Liver (tissue), 9 donors: ENCODE results near the gene LDLRAD3. TPM values are rescaled to one million over a fixed set of nuclear protein-coding genes. Genes with fewer than 3 reads are reported as not detected.

Experiments
- DNase-seq: peaks from one replicate; pipeline ENCODE4 v3.0.0-alpha.2; 2017; ENCODE audit warnings: low spot score
- H3K27ac ChIP-seq, 2 donors: one replicate each; pipeline ENCODE4 v1.7.0; 2013; ENCODE audit warnings: inconsistent platforms in 2 of 2, low read length in 2 of 2, control low read depth in 1 of 2, low read depth in 1 of 2, mild to moderate bottlenecking in 1 of 2
- H3K27me3 ChIP-seq, 4 donors: one replicate each; pipeline versions ENCODE4 v1.6.1 to v1.7.0; 2013; ENCODE audit warnings: low read length in 3 of 4, inconsistent platforms in 1 of 4, mild to moderate bottlenecking in 1 of 4, moderate library complexity in 1 of 4; ENCODE audit not compliant: control insufficient read depth in 4 of 4, insufficient read depth in 4 of 4
- H3K36me3 ChIP-seq, 4 donors: one replicate each; pipeline versions ENCODE4 v1.6.1 to v1.7.0; 2013; ENCODE audit warnings: low read length in 3 of 4, mild to moderate bottlenecking in 3 of 4, low read depth in 1 of 4, moderate library complexity in 1 of 4; ENCODE audit not compliant: control insufficient read depth in 4 of 4, insufficient read depth in 3 of 4
- H3K4me1 ChIP-seq, 4 donors: one replicate each; pipeline versions ENCODE4 v1.6.1 to v1.7.0; 2013; ENCODE audit warnings: low read length in 3 of 4, mild to moderate bottlenecking in 3 of 4, moderate library complexity in 1 of 4; ENCODE audit not compliant: control insufficient read depth in 4 of 4, insufficient read depth in 4 of 4
- H3K4me3 ChIP-seq, 3 donors: one replicate each; pipeline versions ENCODE4 v1.6.1 to v1.7.0; 2013; ENCODE audit warnings: low read length in 3 of 3, control low read depth in 1 of 3, low read depth in 1 of 3, mild to moderate bottlenecking in 1 of 3
- H3K9ac ChIP-seq, 2 donors: one replicate each; pipeline ENCODE4 v1.7.0; 2013; ENCODE audit warnings: low read length in 2 of 2, mild to moderate bottlenecking in 2 of 2, moderate library complexity in 2 of 2, control low read depth in 1 of 2, low read depth in 1 of 2
- H3K9me3 ChIP-seq, 4 donors: one replicate each; pipeline versions ENCODE4 v1.6.1 to v1.7.0; 2013; ENCODE audit warnings: low read length in 3 of 4; ENCODE audit not compliant: control insufficient read depth in 4 of 4
- EGR1 ChIP-seq, 2 donors: IDR thresholded peaks; 2 replicates each; pipeline ENCODE4 v1.6.1; 2016 to 2018; ENCODE audit warnings: antibody characterized with exemption in 2 of 2, low read depth in 2 of 2
- FOXA1 ChIP-seq: IDR thresholded peaks from 2 replicates; pipeline ENCODE4 v1.6.1; 2016; ENCODE audit warnings: antibody characterized with exemption
- FOXA2 ChIP-seq: IDR thresholded peaks from 2 replicates; pipeline ENCODE4 v1.6.1; 2016; ENCODE audit warnings: antibody characterized with exemption
- GABPA ChIP-seq, 2 donors: IDR thresholded peaks in 1 of 2; conservative IDR thresholded peaks in 1 of 2; 2 replicates each; pipeline ENCODE4 v1.6.1; 2016; ENCODE audit warnings: antibody characterized with exemption in 2 of 2, mild to moderate bottlenecking in 1 of 2, moderate library complexity in 1 of 2
- HNF4A ChIP-seq, 2 donors: conservative IDR thresholded peaks; 2 replicates each; pipeline ENCODE4 v1.6.1; 2016; ENCODE audit warnings: antibody characterized with exemption in 2 of 2, mild to moderate bottlenecking in 2 of 2
- HNF4G ChIP-seq: IDR thresholded peaks from 2 replicates; pipeline ENCODE4 v1.6.1; 2016; ENCODE audit warnings: antibody characterized with exemption
- JUND ChIP-seq, 2 donors: IDR thresholded peaks; 2 replicates each; pipeline ENCODE4 v1.6.1; 2016; ENCODE audit warnings: antibody characterized with exemption in 2 of 2
- NR2F2 ChIP-seq: IDR thresholded peaks from 2 replicates; pipeline ENCODE4 v1.6.1; 2016; ENCODE audit warnings: antibody characterized with exemption
- RAD21 ChIP-seq, 2 donors: IDR thresholded peaks; 2 replicates each; pipeline ENCODE4 v1.6.1; 2016; ENCODE audit warnings: antibody characterized with exemption in 2 of 2, mild to moderate bottlenecking in 2 of 2
- SP1 ChIP-seq: IDR thresholded peaks from 2 replicates; pipeline ENCODE4 v1.6.1; 2018; ENCODE audit warnings: antibody characterized with exemption, mild to moderate bottlenecking
- TAF1 ChIP-seq: conservative IDR thresholded peaks from 2 replicates; pipeline ENCODE4 v1.6.1; 2016; ENCODE audit warnings: antibody characterized with exemption, mild to moderate bottlenecking
- YY1 ChIP-seq: IDR thresholded peaks from 2 replicates; pipeline ENCODE4 v1.6.1; 2016; ENCODE audit warnings: antibody characterized with exemption, mild to moderate bottlenecking
- WGBS: extraction: QIAGEN DNeasy Blood & Tissue Kit; methylation state at CpG from one replicate; pipeline ENCODE4 v1.1.7; 2013; 5-methylcytosine and 5-hydroxymethylcytosine counted together
- polyA plus RNA-seq, 2 donors: library from polyadenylated mRNA; stranded (reverse) in 1 of 2; unstranded in 1 of 2; fragments of 200-250 nt in 1 of 2; fragments of >200 nt in 1 of 2; fragmentation: Nextera tagmentation in 1 of 2; extraction: Ambion mirVana in 1 of 2; gene quantifications; one replicate each; pipeline versions ENCODE4 v1.2.1 to v1.2.3, GENCODE V29; 2013 to 2015
- total RNA-seq, 2 donors: library from RNA; depleted of rRNA; stranded (reverse); fragments of >200 nt; gene quantifications; one replicate each; pipeline ENCODE4 v1.2.3, GENCODE V29; 2014
- TF ChIP-seq, protein P1 (sequence below): IDR thresholded peaks from 2 replicates; pipeline ENCODE4 v1.6.1; 2016; ENCODE audit warnings: antibody characterized with exemption
- TF ChIP-seq, protein P2 (sequence below): IDR thresholded peaks from 2 replicates; pipeline ENCODE4 v1.6.1; 2016; ENCODE audit warnings: antibody characterized with exemption
- TF ChIP-seq, protein P3 (sequence below): fragments of 150-350 bp; IDR thresholded peaks from 2 replicates; pipeline ENCODE4 v1.5.1; 2017; ENCODE audit warnings: improper control_type of control experiment, low read depth, low read length; ENCODE audit not compliant: missing input control
- TF ChIP-seq, protein P4 (sequence below): IDR thresholded peaks from 2 replicates; pipeline ENCODE4 v1.6.1; 2016; ENCODE audit warnings: antibody characterized with exemption
- donor health status: healthy.
- donor health status: healthy.
- donor health status: healthy.
- donor health status: healthy.
- donor health status: healthy.

Gene LDLRAD3
- total and polyA plus RNA-seq, 4 donors, result 0.75 to 1.3 (median 0.93) TPM

DNA sequence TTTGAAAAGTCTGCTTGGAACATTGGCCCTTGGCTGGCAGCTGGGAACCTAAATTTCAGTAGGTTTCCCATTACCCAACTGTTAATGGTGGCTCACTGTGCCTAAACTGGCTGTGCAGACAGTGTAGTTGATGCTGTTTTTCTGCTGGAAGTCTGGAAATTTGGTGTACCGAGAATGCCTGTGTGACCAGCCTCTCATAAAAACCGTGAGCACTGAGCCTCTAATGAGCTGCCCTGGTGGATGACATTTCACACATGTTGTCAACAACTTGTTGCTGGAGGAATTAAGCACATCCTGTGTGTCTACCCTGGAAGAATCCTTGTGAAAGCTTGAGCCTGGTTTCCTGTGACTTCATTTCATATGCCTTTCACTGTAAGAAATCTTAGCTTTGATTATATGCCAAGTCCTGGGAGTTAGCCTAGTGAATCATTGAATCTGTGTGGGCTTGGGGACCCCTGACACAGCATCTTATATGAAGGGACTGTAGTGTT lies 131.1 kb downstream of the LDLRAD3 start:
- Histone ChIP-seq H3K4me3 (no peak overlapping the region), H3K27ac (peak overlapping the region; percentile 33 to 84), H3K27me3 (no peaks in the 10 kb centered on the region), H3K9ac (no peak overlapping the region), H3K9me3 (no peaks in the 10 kb centered on the region), H3K4me1 (no peaks in the 10 kb centered on the region), H3K36me3 (no peaks in the 10 kb centered on the region)
- TF ChIP-seq RAD21 (IDR thresholded peaks at IDR 0.05) (no peak), EGR1 (IDR thresholded peaks at IDR 0.05; ENCODE audit: low read depth in 2 of 2) (no peak), NR2F2 (peak; percentile 51), TAF1 (no peak)
- DNase-seq, result no peak
- 79% methylated on average over 2 of the region's 2 CpGs for WGBS

DNA sequence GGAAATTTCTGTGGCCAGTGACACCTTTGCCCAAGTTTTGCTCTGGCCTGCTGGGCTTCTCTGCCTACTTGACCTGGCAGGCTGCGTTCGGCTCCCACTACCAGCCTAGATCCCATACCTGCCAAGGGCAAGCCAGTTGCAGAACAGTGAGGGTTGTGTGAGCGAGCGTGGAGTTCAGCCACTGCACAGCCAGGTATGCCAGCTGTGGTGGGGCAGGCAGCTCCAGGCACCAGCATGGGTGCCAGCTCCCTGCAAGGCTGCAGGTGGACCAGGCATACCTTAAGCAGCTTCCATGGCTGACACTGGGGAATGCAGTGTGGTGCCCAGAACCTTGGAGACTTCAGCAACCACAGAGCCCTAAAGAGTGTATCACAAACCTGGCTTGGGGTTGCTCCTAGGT lies 133.5 kb downstream of the LDLRAD3 start:
- no peak overlapping the region for H3K4me3 ChIP-seq
- no peaks in the 10 kb centered on the region for H3K9me3 ChIP-seq
- no peak for DNase-seq
- H3K27me3 ChIP-seq, result no peaks in the 10 kb centered on the region
- peaks cover 0 to 2% (median 0%) of the 10 kb centered on the region in 4 donors for H3K36me3 ChIP-seq
- H3K27ac ChIP-seq, result no peak overlapping the region
- no peaks in the 10 kb centered on the region for H3K4me1 ChIP-seq
- H3K9ac ChIP-seq, result no peak overlapping the region
- WGBS, result 96% methylated on average over 4 of the region's 4 CpGs
- no peak for TF ChIP-seq GABPA (IDR thresholded peaks at IDR 0.05 in 1 of 2, conservative IDR thresholded peaks at IDR 0.05 in 1 of 2)
- TF ChIP-seq, protein P1, sequence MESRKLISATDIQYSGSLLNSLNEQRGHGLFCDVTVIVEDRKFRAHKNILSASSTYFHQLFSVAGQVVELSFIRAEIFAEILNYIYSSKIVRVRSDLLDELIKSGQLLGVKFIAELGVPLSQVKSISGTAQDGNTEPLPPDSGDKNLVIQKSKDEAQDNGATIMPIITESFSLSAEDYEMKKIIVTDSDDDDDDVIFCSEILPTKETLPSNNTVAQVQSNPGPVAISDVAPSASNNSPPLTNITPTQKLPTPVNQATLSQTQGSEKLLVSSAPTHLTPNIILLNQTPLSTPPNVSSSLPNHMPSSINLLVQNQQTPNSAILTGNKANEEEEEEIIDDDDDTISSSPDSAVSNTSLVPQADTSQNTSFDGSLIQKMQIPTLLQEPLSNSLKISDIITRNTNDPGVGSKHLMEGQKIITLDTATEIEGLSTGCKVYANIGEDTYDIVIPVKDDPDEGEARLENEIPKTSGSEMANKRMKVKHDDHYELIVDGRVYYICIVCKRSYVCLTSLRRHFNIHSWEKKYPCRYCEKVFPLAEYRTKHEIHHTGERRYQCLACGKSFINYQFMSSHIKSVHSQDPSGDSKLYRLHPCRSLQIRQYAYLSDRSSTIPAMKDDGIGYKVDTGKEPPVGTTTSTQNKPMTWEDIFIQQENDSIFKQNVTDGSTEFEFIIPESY, result no peak
- no peak for TF ChIP-seq HNF4A (conservative IDR thresholded peaks at IDR 0.05)
- TF ChIP-seq SP1, result no peak
- TF ChIP-seq, protein P2, sequence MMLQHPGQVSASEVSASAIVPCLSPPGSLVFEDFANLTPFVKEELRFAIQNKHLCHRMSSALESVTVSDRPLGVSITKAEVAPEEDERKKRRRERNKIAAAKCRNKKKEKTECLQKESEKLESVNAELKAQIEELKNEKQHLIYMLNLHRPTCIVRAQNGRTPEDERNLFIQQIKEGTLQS, result no peak

DNA sequence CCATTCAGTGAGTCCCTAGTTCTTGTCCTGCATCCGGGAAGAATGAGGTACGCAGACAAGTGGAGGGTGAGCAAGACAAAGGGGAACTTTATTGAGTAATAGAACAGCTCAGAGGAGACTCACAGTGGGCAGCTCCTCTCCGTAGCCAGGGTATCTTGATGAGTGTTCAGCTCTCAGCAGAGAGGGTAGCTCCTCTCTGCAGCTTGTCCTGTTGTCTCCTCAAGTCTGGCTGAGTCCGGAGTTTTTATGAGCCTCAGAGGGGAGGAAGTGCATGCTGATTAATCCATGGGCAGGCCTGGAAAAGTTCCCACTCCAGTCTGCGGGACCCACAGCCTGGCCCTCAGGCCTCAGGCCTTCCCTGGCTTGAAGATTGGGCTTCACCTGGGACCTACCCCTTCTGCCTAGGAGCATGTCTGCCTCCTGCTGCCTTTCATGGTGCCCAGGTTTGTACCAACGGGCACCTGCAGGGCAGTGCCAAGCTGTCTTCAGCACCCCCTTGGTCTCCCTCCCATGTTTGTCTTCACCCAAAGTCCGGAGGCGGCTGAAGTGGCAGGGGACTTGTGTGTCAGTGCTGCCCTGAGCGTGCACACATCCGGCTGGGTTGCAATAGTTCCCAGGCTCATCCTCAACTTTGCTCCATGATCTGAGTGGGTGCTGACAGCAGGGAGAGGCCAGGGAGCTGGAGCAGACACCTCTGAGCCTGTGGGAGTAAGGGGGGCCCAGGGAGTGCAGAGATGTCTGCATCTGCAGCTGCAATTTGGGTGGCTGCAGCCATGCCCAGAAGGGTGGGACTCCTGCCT lies 134.2 kb downstream of the LDLRAD3 start:
- H3K27me3 ChIP-seq, result no peaks in the 10 kb centered on the region
- TF ChIP-seq, protein P3, sequence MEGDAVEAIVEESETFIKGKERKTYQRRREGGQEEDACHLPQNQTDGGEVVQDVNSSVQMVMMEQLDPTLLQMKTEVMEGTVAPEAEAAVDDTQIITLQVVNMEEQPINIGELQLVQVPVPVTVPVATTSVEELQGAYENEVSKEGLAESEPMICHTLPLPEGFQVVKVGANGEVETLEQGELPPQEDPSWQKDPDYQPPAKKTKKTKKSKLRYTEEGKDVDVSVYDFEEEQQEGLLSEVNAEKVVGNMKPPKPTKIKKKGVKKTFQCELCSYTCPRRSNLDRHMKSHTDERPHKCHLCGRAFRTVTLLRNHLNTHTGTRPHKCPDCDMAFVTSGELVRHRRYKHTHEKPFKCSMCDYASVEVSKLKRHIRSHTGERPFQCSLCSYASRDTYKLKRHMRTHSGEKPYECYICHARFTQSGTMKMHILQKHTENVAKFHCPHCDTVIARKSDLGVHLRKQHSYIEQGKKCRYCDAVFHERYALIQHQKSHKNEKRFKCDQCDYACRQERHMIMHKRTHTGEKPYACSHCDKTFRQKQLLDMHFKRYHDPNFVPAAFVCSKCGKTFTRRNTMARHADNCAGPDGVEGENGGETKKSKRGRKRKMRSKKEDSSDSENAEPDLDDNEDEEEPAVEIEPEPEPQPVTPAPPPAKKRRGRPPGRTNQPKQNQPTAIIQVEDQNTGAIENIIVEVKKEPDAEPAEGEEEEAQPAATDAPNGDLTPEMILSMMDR, result no peak
- TF ChIP-seq TAF1 (no peak), HNF4A (conservative IDR thresholded peaks at IDR 0.05) (no peak), RAD21 (IDR thresholded peaks at IDR 0.05) (no peak), SP1 (no peak), GABPA (IDR thresholded peaks at IDR 0.05 in 1 of 2, conservative IDR thresholded peaks at IDR 0.05 in 1 of 2) (no peak), FOXA1 (no peak), JUND (IDR thresholded peaks at IDR 0.05) (no peak), HNF4G (no peak), NR2F2 (no peak), FOXA2 (no peak), YY1 (no peak)
- TF ChIP-seq, protein P4, sequence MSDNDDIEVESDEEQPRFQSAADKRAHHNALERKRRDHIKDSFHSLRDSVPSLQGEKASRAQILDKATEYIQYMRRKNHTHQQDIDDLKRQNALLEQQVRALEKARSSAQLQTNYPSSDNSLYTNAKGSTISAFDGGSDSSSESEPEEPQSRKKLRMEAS, result no peak
- TF ChIP-seq, protein P1, result no peak
- no peak overlapping the region for H3K27ac ChIP-seq
- H3K36me3 ChIP-seq, result peaks cover 0 to 2% (median 0%) of the 10 kb centered on the region in 4 donors
- no peak for DNase-seq
- H3K9me3 ChIP-seq, result no peaks in the 10 kb centered on the region
- H3K4me1 ChIP-seq, result no peaks in the 10 kb centered on the region
- WGBS, result 89% methylated on average over 10 of the region's 10 CpGs
- H3K4me3 ChIP-seq, result no peak overlapping the region
- no peak overlapping the region for H3K9ac ChIP-seq
